Stimulated activated naive CD4-positive, alpha-beta T cell treated with Interleukin-2 at 50 U/mL for 16 hours (primary cell): ENCODE results near the gene BPIFB6.

Experiments
- DNase-seq: peaks from one replicate; lab custom pipeline; 2025; lab: John Stamatoyannopoulos, UW

Gene BPIFB6

GRCh38 chr20:33002087-33002808, 29.2 kb upstream of the BPIFB6 start:
- DNase-seq: no peak

- no peak for DNase-seq
Observed at GRCh38 chr20:33004141-33004751, 27.2 kb upstream of the BPIFB6 start, which contains the start of gene SUN5. TSS of gene SUN5 (minus strand) at chr20:33004433. CDS start at chr20:33004340, 93 bp downstream.

- no peak for DNase-seq
Observed at GRCh38 chr20:33005132-33005566, 26.3 kb upstream of the BPIFB6 start.

- no peak for DNase-seq
Observed at GRCh38 chr20:33005908-33006775, 25.3 kb upstream of the BPIFB6 start.

- no peak for DNase-seq
Observed at GRCh38 chr20:33006776-33007375, 24.6 kb upstream of the BPIFB6 start.

GRCh38 chr20:33007376-33008335, 23.8 kb upstream of the BPIFB6 start, which contains the start of gene BPIFB2:
TSS of gene BPIFB2 (plus strand) at chr20:33007704. CDS start at chr20:33008575, 871 bp downstream.
- no peak for DNase-seq

GRCh38 chr20:33008336-33009213, 22.9 kb upstream of the BPIFB6 start:
- no peak for DNase-seq

- DNase-seq: no peak
Observed at GRCh38 chr20:33009214-33010132, 22.0 kb upstream of the BPIFB6 start.

- no peak for DNase-seq
Observed at GRCh38 chr20:33010133-33010504, 21.3 kb upstream of the BPIFB6 start.

- no peak for DNase-seq
Observed at GRCh38 chr20:33010674-33011449, 20.6 kb upstream of the BPIFB6 start.

- no peak for DNase-seq
Observed at GRCh38 chr20:33012327-33013189, 18.9 kb upstream of the BPIFB6 start.

GRCh38 chr20:33013701-33014326, 17.6 kb upstream of the BPIFB6 start:
- DNase-seq: no peak

GRCh38 chr20:33014336-33015113, 16.9 kb upstream of the BPIFB6 start:
- no peak for DNase-seq

GRCh38 chr20:33015114-33015484, 16.3 kb upstream of the BPIFB6 start:
- no peak for DNase-seq

GRCh38 chr20:33015700-33016580, 15.5 kb upstream of the BPIFB6 start:
- DNase-seq: no peak
